ENCODE data around the gene RASSF3.

GRCh38 chr12:64658892-64659481 lies 48.7 kb downstream of the RASSF3 start:
- no peak for TF ChIP-seq CTCF (IDR thresholded peaks at IDR 0.05)
- no peak for TF ChIP-seq POLR2A (IDR thresholded peaks at IDR 0.05)
